Limb (tissue), 2 donors: ENCODE results near the gene MORN1.

Experiments used
- DNase-seq, 2 donors: peaks; one replicate each; pipeline ENCODE4 v3.0.0-alpha.2; 2016; ENCODE audit errors: extremely low spot score in 2 of 2

MORN1 gene

DNA sequence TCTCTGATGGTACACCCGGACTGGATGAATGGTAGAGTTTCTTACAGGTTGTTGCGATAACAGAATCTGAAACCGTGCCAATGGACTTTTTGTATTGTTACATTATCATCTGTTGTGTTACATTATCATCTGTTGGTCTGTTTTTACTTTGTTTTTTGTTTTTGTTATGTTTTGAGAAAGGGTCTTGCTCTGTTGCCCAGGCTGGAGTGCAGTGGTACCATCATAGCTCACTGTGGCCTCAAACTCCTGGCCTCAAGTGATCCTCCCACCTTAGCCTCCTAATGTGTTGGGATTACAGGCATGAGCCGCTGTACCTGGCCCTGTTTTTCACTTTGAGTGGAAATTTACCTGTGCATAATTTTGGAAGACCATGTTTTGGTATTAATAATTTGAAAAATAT is 31.2 kb upstream of the MORN1 start:
- DNase-seq = no peak

DNA sequence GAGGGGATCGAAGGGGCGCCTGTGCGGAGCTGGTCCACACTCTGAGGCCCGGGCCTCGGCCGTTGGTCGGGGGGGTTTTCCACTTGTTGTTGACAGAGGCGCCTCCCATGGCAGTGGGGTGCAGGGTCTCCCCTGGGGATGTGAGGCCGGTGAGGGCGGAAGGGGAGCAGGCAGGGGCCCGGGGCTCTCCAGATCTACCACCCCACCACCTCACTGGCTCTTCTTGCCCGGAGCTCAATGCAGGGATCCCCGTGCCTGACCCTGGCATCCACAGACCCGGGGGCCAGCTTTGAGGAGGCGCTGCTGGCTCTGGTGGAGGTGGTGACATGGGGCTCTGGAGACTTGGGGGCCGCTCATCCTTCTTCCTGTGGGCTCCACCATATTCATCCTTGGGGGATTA is 28.1 kb upstream of the MORN1 start:
- DNase-seq = no peak

DNA sequence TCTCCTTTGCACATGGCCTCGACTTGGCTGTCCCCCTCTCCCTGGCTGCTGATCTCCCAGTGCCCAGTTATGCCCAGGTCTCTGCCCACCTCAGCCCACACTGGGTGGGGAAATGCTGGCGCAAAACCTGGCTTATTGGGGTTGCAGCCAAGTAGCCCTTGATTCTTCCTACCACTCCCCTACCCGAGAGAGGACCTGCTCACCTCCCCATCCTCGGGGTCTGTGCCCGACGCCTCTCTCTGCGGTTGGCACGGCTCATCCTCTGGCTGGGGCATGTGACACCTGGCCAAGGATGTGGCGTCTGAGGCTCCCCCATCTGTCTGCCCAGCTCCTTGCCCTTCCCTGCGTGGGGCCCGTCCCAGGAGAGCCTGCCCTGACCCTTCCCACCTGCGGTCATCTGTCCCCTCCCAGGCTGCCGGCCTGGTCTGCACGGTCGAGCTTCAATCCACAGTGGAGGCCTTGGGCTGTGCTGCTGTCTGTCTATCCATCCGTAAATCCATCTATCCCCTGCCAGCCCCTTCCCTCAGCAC is 27.5 kb upstream of the MORN1 start:
- DNase-seq = no peak

DNA sequence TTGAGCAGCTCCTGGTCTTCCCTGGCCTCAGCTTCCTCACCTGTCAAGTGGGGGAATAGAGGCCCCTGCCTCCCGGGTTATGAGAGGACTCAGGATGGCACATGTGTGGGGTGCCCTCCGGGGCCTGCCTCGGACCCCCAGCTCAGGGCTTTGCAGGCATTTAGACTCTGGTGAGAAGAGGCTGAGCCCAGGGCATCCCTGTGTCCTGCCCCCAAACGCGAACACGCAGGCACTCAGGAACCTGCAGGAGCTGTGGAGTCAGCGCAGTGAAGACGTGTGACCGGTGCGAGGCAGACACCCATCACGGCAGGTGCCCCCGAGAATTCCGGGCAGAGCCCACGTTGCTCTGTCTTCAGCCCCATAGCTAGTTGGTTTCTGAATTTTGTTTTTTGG is 26.5 kb upstream of the MORN1 start:
- no peak for DNase-seq

DNA sequence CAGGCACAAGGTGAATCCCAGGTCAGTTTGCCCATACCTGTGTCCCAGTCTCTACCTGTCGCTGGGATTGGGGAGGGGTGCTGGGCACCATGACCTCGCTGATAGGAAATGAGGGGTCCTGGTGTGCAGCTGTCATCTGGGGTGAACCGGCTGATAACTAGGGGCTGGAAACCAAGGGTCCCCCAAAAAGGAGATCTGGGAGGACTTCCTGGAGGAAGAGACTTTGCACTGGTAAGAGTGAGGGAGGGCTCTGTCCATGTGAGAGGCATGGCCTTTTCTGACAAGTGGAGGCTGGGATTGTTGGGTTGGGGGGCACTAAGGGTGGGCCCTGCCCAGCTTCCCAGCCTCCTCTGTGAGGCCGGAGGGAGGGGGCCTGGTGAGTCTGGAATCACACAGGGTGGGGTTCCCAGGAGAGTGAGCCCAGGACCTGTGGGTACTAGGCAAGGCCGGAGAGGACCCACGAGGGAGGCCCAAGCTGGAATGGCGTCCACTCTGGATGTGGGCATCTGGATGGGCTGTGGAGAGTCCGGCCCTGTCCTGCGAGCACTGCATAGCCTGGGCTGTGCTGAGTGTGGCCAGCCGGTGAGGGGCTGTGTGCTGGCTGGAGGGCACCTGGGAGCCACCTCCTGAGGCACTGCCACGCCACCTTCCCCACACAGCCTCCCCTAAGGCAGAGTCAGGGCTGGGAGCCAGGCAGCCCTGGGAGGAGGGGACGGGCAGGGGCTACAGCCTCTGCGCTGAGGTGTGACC is 25.9 kb upstream of the MORN1 start:
- no peak for DNase-seq

DNA sequence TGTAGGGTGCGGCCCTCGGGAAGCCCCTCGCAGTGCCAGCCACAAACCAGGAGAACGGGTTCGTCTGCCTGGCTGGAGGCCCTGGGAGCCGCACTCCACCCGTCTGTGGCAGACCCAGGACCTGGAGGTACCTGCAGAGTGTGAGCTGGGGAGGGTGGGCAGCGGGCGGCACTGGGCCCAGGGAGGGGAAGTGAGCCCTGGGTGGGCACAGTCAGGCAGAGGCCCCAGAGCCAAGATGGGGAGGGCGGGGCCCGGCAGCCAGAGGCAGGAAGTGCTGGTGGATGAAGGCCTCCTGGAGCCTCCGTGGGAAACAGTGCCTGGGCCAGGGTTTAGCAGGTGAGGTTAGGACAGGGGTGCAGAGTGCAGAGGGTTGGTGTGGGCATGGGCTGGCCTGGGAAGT is 25.0 kb upstream of the MORN1 start:
- DNase-seq = no peak

DNA sequence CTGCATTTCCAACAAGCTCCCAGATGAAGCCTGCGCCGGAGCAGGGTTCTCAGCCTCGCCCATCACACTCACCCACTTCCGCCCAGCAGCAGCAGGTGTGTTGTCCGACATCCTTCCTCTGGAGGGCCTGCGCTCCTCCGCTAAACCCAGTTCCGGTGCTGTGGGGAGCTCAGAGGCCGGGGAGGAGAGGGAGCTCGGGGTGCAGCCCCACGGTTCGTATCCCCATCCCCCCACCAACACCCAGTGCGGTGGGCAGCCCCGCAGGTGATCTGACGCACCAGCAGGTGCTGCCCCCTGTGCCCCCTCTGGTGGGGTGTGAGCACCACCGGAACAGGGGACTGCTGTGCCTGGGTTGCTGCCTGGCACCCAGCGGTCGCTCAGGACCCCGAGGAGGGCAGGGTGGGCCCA is 24.5 kb upstream of the MORN1 start:
- no peak for DNase-seq

DNA sequence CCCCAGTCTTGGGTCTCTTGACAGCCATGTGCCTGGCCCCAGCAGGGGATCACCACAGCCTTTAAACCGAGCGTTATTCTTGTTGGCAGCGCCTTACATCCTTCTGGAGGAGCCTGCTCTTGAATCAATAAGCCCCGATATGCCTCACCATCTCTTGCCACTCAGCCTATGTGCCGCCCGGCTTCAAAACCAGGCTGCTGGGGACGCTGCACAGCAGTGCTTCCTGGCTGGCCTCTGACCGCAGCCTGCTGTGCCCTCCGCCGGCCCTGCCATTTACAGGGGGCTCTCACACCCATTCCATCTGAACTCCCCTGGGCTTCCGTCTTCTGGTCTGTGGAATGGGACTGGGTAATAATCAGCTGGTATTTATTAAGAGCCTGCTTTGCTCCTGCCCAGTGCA is 24.0 kb upstream of the MORN1 start:
- DNase-seq = no peak

DNA sequence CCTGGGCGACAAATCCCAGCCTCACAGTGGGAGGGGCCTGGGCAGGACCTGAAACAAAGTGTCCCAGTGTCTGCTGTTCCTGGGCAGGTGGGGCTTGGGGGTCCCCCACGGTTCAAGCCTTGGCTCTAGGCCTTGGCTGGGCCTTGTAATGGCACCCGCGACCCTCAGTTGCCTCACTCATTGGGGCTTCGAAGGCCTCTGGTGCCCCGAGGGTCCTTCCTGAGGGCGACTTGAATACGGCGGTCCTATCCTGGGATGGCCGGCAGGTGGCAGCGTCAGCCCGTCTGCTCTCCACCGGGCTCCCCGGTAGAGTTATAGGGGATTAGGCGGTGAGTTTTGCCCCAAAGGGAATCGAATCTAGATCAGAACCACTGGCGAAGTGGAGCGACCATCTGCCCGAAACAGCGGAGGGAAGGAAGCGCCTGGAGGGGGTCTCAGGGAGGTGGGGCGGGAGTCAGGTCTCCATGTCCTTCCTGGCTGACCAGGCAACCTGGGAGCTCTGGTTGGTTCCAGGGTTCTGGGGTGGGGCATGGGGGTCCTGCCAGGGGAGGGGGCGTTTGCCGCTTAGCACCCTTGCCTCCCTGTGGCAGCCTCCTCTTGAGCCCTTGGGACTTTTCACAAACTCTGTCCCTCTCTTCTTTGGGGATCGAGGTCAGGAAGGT is 23.1 kb upstream of the MORN1 start:
- peak; percentile 52 to 89 for DNase-seq

DNA sequence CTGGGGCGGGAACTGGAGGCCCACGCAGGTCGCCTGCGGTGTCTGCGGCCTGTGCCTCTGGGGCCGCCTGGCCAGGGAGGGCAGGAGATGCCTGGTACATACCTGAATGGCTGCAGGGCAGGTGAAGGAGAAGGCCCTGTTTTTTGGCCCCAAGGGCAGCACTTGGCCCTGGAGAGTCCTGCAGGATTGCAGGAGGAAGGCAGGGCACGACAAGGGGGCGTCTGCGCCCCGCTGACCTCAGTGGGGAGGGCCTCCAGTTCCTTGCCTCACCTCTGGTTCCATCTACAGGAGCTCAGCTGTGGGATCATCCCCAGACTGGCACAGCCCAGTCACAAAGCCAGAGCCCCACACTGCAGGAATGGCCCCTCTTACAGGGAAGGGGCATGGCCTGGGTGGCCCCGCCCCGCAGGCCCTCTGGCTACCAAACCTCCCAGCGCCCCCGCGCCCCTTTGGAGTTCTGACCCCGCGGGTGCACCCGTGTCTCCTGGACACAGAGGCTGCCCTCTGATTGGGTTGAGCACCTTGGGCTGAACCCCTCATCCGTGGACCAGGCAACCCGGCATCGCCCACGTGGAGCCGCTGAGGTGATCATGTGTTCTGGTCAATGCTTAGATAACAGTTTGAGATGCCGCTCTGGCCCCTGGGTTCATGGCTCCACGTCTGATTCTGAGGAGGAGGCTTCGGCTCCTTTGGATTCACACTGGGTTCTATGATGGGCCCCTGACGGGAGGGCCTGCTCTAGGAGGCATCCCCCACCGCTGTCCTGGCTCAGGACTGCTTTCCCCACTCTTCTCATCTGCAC is 22.3 kb upstream of the MORN1 start:
- no peak for DNase-seq

DNA sequence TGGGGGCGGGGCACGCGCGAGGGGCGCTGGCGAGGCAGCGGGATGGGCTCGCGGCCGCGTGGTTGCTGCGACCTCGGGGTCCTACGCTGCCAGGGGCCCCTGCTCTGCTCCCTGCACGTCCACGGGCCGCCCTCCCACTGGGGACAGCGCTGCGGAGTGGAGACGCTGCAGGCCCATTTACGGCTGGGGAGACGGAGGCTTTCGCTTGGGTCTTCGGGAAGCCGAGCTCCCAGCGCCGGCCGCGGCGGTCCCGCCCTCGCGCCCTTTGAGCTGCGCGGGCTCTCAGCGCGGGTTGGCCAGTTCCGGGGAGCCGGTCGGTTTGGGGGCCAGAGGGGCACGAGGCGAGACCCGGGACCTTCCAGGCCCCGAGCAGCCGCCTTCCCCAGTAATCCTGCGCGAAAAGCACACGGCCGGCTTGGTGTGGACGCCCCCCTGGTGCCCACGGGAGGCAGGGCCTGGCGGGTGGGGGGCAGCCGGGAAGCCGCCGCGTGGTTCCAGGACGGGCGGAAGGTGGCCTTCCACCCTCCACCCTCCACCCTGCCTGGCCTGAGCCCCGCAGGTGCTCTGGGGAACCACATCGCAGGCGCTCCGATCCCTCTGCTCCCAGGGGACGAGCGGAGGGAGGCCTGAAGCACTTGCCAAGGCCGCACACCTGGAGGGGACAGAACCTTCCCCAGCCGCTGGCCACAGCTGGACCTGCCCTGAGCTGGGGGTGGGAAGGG is 21.6 kb upstream of the MORN1 start:
- DNase-seq = peak in 1 of 2 donors; percentile 59

DNA sequence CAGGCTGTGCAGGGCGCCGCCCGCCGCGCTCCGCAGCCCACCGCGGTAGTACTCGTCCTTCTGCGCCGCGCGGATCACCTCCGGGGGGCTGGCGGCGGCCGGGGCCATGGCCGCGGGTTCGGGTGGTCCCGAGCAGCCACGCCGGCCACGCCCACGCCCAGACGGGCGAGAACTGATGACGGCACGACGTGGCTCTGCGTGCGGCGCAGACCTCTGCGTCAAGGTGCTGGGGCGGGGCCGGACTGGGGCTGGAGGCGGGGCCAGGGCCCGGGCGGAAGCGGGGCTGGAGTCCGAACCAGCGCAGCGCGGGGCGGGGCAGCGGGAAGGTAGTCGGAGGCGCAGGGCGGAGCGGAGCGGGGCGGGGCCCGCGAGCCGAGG is 21.0 kb upstream of the MORN1 start, which contains the start of gene PEX10:
PEX10 (minus strand) TSS at position 170 of the 378 bp plus-strand sequence; CDS start at position 108, 62 bp downstream.
- peak; percentile 96 to 99 for DNase-seq

DNA sequence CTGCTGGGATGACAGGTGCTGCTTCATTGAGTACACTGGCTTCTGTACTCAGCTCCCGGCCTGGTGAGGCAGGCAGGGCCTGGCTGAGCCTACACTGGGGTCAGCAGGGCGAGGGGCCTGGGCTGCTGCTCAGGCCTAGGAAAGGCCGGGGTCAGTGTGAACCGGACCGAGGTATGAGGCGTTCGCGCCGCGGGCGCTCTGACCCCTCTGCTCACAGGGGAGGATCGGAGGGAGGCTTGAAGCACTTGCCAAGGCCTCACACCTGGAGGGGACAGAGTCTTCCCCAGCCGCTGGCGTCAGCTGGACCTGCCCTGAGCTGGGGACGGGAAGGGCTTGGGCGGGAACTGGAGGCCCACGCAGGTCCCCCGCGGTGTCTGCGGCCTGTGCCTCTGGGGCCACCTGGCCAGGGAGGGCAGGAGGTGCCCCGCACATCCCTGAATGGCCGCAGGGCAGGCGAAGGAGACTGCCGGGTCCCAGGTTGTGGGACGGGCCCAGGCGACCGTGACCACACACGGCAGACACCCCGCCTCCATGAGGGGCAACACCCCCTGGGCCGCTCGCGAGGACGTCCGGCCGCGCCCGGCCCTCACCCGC is 20.5 kb upstream of the MORN1 start:
- DNase-seq = no peak

DNA sequence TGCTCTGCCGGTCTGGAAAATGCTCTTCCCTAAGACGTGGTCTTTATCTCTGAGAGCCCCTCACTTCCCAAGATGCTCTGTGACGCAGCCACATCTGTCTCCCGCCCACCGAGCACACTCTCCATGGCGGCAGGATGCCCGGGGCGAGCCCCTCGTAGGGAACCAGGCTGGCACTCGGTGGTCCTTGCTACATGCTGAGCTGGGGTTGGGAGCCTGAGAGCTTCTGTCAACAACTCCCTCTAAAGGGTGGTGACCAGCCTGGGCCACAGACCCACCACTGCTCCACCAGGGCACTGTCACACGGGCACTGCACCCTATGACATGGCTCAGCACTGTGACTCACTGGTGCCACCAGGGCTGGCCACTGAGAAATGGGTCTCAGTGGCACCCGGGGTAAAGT is 18.4 kb upstream of the MORN1 start:
- no peak for DNase-seq

DNA sequence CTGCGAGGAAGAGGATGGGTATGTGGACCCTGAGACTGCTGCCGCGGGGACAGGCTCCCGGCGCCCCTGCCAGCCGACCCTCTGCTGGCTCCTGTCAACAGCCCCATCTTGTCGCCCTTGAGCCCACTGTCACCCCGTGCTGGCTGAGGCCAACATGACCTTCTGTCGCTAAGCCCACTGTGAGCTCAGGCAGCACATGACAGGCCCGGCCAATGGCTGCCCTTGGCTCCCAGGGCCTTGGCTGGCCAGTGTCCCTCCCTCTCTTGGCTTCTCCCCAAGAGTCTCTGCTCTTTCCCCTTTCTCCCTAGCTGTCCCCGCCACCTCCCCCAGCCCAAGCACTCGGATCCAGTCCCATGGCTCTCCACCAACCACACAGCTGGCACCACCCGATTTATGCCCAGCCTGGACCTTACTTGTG is 17.5 kb upstream of the MORN1 start:
- DNase-seq = no peak

DNA sequence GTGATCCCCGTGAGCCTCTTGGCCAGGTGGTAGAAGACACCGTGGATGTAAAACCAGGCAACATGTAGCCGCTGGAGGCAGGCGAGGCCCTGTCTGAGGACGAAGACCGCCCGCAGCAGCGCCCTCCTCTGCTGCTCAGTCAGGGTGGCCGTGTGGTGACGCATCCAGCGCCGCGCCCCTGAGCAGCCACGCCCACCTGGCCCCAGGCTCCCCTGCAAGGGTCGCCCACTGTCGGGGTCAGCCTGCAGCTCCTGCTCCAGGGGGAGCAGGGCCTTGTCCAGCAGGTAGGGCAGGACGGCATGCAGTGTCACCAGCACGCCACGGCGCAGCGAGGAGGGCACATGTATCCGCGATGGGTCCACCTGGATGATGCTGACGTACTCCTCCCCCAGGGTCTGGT is 17.1 kb upstream of the MORN1 start:
- DNase-seq = no peak

DNA sequence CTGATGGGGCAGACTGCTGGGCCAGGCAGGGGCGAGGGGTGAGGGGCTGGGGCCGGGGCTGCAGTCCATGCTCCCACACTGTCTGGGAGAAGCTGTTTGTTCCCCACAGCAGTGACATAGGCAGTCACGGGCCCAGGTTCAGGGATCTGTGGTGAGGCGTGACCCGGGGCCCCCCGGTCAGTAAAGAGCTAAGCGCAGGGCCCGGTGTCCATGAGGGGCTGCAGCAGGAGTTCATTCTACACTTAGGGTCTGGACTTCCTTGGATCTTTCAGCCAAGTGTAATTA is 16.6 kb upstream of the MORN1 start:
- DNase-seq = no peak

DNA sequence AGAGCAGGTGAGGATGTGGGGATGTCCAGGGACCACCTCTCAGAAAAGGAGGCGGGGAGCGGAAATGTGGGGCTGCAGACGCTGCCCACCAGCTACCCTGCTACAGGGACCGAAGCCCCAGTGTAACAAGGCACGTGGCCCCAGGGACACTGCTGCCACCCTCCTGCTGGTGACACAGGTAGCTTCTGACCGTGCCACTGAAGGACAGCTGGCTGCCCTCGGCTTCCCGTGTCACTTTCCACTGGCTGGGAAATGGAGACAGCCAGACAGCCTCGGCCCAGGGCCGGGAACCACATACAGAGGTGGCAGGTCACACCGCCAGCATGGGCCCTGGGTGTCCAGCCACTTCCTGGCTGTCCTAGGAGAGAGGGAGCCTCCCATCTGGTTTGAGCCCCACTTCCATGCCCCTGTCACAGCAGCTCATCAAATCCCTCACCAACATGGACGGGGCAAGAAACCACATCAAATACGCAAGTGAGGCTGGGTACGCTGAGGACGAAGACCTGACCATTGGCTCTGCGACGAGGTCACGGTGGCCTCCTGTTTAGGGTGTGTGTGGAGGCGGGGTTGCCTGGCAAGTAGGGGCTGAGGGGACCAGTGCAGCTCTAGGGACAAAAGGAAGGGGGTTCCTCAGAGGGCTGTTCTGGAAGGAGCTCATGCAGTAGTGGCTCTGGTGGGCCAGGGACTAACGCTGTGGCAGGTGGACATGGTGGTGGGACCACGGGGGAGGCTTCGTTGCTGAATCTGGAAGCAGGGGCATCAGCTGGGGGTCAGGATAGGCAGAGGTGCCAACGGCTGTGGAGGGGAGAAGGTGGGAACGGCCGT is 16.0 kb upstream of the MORN1 start:
- no peak for DNase-seq

DNA sequence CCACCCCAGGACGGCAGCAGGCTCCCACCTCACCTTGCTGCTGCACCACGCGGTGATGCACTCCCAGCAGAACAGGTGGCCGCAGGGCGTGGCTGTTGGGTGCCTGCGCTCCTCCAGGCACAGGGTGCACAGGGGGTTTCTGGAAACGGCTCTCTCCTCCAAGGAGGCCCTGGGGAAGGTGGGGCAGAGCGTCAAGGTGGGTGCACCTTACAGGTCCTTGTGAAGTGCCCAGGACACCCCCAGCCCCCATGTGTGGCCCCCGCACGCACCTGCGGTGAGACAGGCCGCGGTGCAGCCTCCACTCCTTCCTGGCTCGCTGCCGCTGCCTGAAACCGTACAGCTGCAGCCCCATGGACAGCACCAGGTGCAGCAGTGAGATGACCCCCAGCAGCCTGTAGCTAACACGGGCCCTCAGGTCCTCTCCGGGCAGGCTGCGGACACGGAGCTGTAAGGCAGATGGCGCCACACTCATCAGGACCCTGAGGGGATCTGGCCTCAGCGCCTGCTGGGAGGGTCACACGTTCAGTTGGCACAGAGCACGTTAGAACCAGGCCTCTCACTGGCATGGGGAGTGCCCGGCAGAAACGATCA is 15.2 kb upstream of the MORN1 start:
- DNase-seq = no peak
